Keratinocyte (primary cell): Measurements from ENCODE around the gene MYOD1.

Source experiments
- CTCF ChIP-seq, 3 experiments: IDR thresholded peaks in 1 of 3; conservative IDR thresholded peaks in 1 of 3; optimal IDR thresholded peaks in 1 of 3; 2 replicates in 2 of 3; 3 replicates in 1 of 3; pipeline versions ENCODE3 to v1.5.1; 2011; ENCODE audit warnings: low read length in 3 of 3, mild to moderate bottlenecking in 3 of 3, moderate library complexity in 2 of 3, control low read depth in 1 of 3, inconsistent platforms in 1 of 3; ENCODE audit not compliant: insufficient read depth in 2 of 3; ENCODE audit errors: extremely low read depth in 1 of 3
- EZH2 ChIP-seq: IDR thresholded peaks from one replicate; pipeline ENCODE4 v1.6.1; 2012; ENCODE audit warnings: inconsistent platforms, mild to moderate bottlenecking, low read length, moderate library complexity

GRCh38 chr11:17724020-17724908 is 4.9 kb downstream of the MYOD1 start:
- no peak for TF ChIP-seq CTCF (optimal IDR thresholded peaks at IDR 0.05 in 1 of 3, IDR thresholded peaks at IDR 0.05 in 1 of 3, conservative IDR thresholded peaks at IDR 0.05 in 1 of 3; ENCODE audit: extremely low read depth in 1 of 3, insufficient read depth in 2 of 3, low read length in 3 of 3)
- no peak for TF ChIP-seq EZH2
